HG02852 (cell line): ENCODE measurements around the gene HMCN2.

Experiments used
- ATAC-seq: cut with Tn5 transposase; IDR thresholded peaks from one replicate; pipeline ENCODE4 v1.9.1; 2021; ENCODE audit warnings: mild to moderate bottlenecking, moderate library complexity; ENCODE audit not compliant: unreplicated experiment

HMCN2 gene

DNA sequence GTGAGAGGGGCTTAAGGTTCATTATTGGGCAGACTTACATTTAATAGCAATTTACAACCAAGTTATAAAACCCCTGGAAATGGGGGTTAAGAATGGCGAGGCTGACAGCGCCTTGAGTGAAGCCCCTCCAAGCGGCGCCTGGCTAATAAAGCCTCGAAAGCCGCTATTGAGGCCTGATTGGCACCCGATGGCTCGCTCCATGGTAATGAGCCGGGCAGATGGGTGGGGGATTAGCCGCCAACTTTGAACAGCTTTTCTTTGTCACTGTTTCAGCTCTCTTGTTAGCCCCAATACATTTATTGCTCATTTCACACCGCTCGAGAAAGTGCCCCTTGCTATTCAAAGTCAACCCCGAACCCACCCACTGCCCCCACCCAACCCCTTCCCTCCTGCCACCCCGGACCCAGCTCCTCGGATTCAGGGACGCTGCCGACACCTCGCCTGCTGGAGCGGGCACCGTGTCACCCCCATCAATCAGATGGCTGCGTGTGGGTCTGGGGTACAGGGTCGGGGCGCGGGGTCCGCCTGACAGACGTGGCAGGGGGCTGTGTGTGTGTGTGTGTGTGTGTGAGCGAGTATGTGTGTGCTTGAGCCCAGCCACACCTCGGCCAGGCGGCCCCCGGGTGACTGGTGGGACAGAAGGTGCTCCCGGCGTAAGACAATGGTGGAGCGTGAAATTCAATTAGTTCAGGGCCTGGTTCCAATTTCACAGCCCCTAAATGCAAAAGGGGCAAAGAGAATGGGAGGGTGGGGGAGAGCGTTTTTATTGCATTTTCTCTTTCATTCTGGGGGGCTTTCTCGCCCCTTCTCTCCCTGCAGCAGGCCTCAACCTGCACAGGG, 213.4 kb downstream of the HMCN2 start:
- ATAC-seq = no peak

DNA sequence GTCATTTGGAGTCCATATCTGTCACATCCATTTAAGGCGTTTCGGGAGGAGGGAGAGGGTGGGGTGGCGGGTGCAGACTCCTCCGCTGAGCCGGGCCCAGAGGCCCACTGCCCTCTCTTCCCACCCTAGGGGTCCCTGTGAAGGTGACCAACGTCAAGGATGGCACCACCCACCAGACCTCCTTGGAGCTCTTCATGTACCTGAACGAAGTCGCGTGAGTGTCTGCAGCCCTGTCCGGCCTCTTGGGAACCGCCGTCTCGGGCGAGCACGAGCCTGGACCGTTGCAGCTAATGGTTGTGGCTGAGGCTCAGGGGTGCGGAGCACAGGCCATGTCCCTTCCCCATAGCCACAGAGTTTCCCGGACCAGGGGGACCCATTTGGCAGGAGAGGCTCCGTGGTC, 214.0 kb downstream of the HMCN2 start:
- no peak for ATAC-seq

DNA sequence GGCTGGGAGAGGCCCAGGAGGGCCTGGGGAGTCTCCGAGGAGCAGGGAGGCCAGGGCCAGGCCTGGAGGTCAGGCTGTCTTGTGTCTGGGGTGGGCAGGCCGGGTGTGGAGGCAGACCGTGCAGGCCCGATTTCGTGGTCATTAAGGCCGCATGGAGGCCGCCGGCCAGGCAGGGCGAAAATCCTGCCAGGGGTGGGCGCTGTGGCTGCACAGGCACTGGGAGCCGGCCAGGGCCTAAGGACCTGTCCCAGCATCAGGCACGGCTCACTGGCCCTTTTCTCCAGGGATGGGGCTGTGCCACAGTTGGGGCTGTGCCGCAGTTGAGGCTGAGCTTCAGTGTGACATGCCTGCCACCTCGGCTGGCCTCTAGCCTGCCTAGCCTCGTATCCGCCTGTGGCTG, 215.1 kb downstream of the HMCN2 start:
- ATAC-seq = no peak

DNA sequence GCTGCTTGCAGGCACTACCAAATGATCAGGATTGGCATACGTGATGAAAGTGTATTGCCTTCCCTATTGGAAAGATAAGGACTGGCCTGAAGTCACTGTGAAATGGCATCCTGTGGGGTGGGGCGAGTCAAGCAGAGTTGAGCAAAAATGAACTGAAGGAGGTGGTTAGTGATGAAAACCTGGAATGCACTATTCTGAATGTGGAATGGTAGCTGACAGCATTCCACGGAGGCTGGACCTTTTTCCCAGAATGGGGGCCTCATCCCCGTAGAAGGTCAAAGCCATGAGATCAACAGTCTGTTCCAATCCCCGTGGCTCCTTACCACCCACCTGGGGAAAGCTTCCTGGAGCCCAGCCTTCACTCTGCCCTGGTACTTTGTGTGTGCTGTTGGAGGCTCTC, 216.9 kb downstream of the HMCN2 start:
- no peak for ATAC-seq

DNA sequence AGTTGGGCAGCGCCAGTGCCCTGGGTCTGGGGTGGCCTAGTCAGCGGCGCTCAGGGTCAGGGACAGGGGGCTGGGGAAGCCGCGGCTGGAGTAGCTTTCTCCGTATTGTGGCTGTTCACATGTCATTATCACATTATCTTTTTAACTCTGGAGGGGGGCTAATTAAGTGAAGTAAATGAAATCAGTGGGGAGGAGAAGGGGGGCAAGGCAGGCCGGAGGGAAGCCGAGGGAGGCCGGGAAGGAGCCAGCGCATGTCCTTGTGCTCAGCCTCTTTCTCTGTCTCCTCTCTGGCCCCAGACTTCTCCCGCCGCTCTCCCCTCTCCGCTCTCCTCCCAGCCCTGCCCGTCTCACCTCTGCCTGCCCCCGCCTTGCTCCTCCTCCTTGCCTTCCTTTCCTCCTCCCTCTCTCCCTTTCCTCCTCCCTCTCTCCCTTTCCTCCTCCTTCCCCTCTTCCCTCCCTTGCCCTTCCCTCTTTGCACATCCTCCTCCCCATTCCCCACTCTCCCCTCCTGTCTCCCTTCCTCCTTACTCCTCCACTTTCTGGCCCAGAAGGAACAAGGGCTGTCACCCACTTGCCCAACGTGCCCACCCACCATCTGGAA, 217.9 kb downstream of the HMCN2 start:
- no peak for ATAC-seq
